Measurements from ENCODE around the gene HAP1.
A peak's percentile ranks its signal among the peaks of the same experiment; 100 is the strongest.

The HAP1 gene

GRCh38 chr17:41775394-41776226 is 41.2 kb upstream of the HAP1 start:
- DNase-seq (ENCODE audit: low read depth) = peak; percentile 54
- H3K4me3 ChIP-seq (ENCODE audit: low read length) = no peak overlapping the region
- no peak for TF ChIP-seq CTCF (IDR thresholded peaks at IDR 0.05; ENCODE audit: insufficient read depth, low read depth, low read length, missing control alignments)

GRCh38 chr17:41773731-41774193 is 39.3 kb upstream of the HAP1 start:
- no peak for TF ChIP-seq CTCF (IDR thresholded peaks at IDR 0.05; ENCODE audit: insufficient read depth, low read depth, low read length, missing control alignments)
- peak overlapping the region; percentile 9 for H3K4me3 ChIP-seq (ENCODE audit: low read length)
- DNase-seq (ENCODE audit: low read depth) = peak; percentile 77

- TF ChIP-seq CTCF (IDR thresholded peaks at IDR 0.05; ENCODE audit: insufficient read depth, low read depth, low read length, missing control alignments) = no peak
- peak; percentile 99 for DNase-seq (ENCODE audit: low read depth)
- peak overlapping the region; percentile 20 for H3K4me3 ChIP-seq (ENCODE audit: low read length)
These were observed 38.7 kb upstream of the HAP1 start for GRCh38 chr17:41773190-41773588.

GRCh38 chr17:41772586-41773189 is 38.2 kb upstream of the HAP1 start:
- no peak for DNase-seq (ENCODE audit: low read depth)
- no peak for TF ChIP-seq CTCF (IDR thresholded peaks at IDR 0.05; ENCODE audit: insufficient read depth, low read depth, low read length, missing control alignments)
- H3K4me3 ChIP-seq (ENCODE audit: low read length) = peak overlapping the region; percentile 20

GRCh38 chr17:41772218-41772585 is 37.8 kb upstream of the HAP1 start:
- peak overlapping the region; percentile 20 for H3K4me3 ChIP-seq (ENCODE audit: low read length)
- no peak for TF ChIP-seq CTCF (IDR thresholded peaks at IDR 0.05; ENCODE audit: insufficient read depth, low read depth, low read length, missing control alignments)
- peak; percentile 91 for DNase-seq (ENCODE audit: low read depth)

GRCh38 chr17:41771389-41772206 is 37.2 kb upstream of the HAP1 start:
- DNase-seq (ENCODE audit: low read depth) = no peak
- no peak for TF ChIP-seq CTCF (IDR thresholded peaks at IDR 0.05; ENCODE audit: insufficient read depth, low read depth, low read length, missing control alignments)
- peak overlapping the region; percentile 14 for H3K4me3 ChIP-seq (ENCODE audit: low read length)
